Stimulated activated CD4-positive, alpha-beta T cell treated with anti-CD3 and anti-CD28 coated beads, TNF-alpha, amount 100 ng/mL, for 24 hours (primary cell): Measurements from ENCODE around the gene NKD1.

ENCODE experiments used
- DNase-seq, 3 experiments: peaks; one replicate each; pipeline ENCODE4 v3.0.0-alpha.2; 2020; ENCODE audit warnings: low read depth in 3 of 3

The NKD1 gene

DNA sequence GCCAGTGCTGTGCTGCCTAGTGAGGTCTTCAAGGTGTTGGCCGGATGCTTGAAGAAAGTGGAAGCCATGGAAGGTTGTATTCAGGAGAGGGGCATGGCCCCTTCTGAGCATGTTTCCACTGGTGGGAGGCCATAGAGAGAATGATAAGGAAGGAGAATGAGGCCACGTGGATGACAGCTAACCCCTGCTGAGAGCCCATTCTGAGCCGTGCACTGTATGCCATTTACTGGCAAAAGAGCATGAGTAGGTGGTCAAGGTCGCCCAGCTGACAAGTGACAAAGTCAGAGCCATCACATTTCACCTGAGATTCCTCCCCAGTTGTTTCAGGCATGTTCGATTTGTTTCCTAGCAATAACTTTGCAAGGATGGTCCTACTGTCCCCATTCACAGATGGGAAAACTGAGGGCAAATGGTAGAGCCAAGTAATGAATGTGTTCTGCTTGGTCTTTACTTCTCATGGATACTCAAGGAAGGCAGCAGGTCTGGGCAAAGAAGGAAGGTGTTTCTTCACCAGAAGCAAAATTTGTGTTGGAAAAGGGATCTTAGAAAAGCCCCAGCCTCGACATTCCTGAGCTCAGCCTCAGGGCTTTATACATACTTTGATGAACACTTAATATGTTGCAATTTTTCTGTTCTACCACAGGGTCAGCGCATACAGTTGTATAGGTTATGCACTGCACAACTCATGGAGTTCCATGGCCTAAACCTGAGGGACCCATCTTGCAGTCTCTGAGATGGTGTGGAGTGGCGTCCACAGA lies 10.5 kb upstream of the NKD1 start:
- DNase-seq, result no peak

DNA sequence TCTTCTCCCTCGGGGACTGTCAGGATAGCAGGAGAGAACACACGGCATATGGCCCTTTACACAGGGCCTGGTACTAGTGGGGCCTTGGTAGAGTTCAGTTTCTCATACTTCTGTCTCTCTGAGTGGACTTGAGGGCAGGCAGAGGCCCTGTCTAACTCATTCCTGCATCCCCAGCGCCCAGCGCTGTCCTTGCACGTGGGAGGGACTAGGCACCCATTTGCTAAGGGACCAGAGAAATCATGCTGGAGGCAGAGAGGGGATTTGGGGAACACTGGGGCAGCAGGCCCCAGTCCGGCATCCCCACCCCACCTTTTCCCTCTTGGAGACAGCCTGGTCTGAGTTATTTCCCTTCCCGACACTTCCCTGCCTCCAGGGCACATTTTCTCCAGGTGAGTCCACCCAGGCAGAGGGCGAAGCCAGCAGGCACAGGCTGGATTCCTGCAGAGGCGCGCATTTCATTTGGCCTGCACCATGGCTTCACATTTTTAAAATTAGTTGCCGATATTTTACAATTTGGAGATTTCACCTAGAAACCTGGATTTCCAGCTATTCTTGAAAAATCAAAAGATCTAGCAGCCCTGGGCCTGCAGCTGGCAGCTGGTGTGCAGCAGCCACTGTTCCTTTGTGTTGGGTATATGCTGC lies 9.7 kb upstream of the NKD1 start:
- DNase-seq, result no peak

DNA sequence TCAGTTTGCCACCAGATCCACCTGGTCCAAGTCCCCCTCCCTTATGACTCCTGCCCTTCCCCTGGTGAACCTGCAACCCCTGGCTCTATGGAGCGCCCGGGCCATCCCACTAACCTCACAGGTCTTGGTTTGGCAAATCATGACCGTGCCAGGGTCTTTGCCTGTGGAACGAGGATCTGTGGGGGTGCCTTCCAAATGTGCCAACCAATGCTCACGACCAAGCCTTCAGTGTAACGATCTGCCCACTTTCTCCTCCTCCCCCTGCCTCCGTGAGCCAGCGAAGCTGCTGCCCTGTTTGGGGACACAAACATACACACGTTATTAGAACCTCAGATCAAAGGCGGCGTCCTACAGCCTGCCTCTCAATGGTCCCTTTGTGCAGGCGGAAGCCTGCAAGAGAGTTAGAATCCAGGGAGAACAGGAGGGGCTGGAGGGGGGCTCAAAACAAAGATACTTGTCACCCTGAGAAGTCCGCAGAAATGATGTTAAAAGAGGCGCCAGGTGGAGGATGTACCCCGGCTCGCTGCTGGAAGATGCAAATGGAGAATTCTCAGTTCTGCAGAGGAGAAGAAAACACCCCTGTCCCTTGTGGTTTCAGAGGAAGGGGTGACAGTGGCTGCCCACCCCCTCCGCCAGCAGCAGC lies 9.0 kb upstream of the NKD1 start:
- DNase-seq, result no peak

DNA sequence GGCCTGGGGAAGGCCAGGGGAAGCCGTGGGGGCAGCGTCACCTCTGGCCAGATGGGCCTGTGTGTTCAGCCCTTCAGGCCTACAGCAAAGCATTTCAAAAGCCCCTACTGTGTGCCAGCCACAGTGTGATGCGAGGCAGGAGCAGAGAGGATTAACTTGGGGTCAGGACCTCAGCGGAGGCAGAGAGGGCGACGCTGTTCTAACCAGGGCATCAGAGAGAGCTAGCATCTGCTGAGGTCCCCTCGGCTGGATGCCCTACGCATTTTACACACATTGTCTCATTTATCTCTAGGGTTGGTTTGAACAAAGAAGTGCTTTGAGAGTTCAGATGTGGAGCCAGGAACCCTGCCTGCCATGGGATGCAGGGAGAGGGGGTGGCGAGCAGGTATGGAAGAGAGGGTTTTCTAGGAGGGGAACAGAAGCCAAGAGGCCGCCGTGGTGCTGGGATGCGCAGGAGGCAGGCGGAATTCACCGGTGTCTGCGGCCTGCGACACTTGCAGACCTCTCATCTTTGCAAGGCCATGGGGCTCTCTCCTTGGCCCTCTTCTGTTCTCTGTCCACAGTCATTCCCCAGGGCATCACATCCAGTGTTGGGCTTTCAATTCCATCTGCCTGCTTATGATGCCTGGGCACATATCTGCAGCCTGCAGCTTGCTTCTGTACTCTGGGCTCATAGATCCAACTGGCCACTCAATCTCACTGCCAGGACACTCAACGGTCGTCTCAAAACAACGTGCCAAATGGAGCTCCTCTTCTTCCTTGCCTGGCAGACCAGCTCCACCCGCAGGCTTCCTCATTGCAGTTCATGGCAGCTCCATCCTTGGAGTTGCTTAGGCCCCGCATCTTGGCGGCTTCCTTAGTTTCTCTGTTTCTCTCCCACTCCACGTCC lies 8.1 kb upstream of the NKD1 start:
- no peak for DNase-seq

DNA sequence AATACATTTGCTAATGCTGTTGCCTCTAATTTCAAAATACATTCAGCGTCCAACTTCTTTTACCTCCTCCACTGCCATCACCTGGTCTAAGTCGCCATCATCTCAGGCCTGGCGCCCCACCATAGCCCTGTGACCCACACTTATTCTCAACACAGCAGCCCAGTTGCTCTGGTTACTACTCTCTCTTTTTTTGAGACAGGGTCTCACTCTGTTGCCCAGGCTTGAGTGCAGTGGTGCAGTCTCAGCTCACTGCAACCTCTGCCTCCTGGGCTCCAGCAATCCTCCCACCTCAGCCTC lies 7.5 kb upstream of the NKD1 start:
- no peak for DNase-seq

DNA sequence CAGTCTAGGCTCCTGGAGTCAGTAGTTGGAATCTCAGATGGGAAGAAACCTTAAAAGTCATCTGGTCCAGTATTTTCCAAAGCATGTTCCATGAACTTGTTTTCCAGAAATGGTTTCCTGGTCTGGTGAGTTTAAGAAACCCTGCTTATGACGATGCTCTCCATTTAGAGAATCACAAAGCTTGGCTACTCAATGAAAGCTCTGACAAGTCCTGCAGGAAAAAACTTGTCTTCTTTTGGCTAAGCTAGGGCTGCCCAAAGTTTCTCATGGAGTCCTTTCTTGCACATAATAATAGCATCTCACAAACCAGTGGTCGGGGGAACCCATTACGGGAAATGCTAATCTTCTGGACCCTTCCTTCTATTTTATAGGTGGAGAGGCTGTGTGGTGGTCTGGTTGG lies 5.5 kb upstream of the NKD1 start:
- no peak for DNase-seq

DNA sequence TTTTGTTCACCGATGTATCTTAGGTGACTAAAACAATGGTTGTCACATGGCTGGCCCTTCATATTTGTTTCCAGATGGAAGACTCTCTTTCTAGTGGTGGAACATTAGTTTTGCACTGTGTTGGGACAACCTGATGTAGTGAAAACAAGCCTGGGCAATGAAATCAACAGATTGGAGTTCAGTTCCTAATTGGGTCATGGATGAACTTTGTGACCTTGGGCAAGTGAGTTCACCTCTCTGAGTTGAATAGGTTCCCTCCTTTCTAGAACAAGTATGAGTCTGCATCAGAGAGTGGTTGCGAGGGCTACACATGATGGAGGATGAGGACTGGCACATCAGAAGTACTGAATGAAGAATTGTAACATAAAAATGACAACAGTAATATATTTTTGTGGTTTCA lies 2.1 kb upstream of the NKD1 start:
- DNase-seq, result no peak

DNA sequence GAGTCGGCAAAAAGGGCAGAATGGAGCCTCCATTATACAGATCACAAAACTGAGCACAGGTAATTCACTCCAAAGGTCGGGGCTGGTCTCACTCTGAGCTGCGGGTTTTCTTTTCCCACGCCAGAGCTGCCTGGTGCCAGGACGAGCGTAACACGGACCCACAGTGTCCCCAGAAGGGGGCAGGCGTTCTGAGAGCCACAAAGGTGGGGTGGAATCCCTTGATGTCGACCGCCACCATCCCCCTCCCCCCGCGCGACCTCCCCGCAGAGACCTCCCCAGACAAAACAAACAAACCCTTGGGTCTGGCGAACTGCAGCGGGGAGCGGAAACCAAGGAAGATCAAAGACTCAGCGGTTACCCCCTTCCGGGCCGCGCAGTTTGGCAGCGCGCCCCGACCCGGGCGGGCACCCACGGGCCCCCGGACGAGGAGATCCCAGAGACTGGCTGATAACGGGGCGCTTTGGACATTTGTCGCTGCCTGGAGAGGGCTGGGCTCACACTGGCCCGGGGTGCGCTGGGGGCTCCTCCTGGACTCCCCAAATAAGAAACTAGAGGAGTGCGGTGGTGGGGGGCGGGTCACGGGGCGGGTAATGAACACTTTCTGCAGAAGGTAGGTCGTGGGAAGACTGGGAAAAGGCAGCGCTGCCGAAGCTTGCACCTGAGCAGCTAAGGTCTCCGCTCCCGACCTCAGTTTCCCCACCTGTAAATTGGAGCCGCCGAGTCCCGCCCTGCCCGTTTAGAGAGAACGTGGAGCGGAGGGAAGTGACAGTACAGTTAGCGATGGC lies 664 bp upstream of the NKD1 start:
- peak; percentile 11 to 48 (median 34) for DNase-seq

DNA sequence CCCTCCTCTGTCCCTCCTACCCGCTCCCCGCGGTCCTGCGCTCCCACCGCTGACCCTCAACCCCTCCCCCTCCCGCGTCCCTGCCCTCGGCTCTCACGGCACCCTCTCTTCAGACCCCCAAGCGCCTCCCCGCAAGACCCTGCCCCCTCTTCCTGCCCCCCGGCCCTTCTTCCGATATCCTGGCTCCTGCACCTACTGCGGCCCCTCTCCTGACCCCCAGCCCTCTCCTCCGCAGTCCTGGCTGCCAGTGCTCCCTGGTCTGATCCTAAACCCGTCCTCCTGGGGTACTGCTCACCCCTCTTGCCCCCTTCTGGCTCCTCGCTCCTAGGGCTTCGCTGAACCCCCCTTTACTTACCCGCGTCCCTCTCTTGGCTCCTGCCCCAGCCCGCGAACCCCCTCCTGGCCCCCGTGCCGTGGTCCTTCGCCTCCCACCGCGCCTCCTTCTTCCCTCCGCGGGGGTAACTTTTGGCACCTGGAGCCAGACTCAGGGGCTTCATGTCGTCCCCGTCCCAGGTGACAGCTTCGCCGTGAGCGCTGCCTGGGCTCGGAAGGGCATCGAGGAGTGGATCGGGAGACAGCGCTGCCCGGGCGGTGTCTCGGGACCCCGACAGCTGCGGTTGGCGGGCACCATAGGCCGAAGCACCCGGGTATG lies 839 bp downstream of the NKD1 start:
- DNase-seq, result no peak

DNA sequence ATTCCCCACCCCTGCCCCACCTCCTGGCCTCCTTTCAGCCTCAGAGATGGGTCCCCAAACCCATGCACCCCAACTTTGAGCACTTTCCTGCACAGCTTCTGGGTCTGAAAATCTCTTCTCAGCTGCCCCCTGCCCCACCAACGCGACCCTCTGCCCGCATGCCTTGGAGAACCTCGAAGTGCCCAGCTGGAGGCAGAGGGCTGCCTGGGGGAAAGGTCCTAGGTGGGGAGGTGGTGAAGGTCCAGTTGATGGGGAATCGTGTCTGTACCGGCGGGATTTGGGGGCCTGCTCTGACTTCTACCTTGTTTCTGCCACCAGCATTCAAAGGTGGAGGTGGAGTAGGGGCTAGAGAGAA lies 1.3 kb downstream of the NKD1 start:
- no peak for DNase-seq

DNA sequence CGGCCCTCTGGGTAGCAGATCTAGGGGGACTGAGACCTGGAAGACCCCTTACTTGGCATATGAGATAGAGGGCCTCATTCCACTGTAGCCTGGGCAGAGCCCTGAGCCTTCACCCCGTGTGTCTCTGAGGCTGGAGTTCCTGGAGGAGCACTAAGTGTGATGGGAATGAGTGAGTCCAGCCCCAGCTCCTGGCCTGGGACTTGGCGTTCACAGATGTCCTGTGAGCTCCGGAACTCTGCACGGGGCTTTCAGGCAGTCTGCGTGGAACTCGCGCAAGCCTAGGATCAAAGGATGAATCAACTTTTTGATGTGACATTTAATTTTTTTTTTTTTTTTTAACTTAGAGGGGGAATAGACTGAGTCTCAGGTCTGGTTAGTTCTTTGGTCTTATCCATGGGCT lies 1.8 kb downstream of the NKD1 start:
- DNase-seq, result no peak

DNA sequence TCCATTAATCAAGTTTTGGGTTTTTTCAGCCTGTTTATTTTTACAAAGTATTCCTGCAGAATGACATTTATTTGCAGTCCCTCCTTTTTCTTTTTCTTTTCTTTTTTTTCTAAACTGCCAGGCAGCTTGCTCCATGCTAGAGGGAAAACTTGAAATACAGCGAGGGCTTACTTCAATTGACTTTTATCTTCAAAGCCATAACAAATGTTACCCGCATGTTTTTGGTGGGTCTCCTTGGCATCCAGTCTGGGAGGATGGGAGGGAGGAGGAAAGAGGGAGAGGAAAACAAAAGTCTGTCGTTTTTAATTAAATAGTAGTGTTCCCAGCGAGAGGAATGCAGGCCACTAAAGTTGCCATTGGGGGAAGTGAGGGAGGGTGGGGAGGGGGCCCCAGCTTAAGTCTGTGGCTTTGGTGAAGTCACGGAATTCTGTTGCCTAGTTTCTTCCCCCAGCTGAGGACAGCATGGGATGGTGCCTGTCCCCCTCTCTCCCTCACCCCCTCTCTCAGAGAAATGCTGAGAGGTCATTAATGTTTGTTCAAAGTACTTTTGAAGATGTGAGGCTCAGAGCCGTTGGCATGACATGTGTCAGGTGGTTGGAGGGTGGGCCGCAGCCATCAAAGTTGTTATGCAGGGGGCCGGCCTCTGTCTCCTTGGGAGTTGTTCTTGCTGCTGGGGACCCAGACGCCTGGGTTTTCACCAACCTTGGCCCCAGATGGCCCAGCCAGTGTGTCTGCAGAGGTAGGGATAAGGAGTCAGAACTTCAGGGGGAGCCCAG lies 2.9 kb downstream of the NKD1 start:
- DNase-seq, result no peak

DNA sequence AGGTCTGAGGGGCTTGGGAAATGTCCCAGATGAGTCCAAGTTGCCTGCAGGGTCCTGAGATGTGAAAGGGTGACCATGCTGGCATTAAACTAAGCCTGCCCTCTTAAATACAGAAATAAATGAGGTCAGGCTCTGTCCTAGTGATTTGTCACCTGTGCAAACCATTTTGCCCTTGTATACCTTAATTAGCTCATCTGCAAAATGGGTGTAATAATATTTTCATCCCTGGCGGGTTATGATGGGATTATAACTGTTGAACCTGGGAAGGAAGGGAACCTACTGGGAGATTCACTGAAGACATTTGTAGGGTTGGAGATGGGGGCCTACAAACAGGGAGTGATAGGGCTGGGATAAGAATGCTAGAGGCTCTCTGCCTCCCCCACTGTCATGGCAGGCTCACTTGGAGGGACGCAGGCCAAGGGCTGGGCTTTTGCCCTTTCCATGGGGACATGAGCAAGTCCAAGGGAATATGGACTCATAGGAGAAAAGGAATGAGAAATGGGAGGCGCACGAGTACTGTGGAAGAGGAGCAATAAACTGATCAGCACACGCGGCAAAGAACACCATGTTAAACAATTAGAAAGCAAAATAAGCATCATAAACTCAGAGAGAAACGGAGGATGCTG lies 4.4 kb downstream of the NKD1 start:
- DNase-seq, result no peak

DNA sequence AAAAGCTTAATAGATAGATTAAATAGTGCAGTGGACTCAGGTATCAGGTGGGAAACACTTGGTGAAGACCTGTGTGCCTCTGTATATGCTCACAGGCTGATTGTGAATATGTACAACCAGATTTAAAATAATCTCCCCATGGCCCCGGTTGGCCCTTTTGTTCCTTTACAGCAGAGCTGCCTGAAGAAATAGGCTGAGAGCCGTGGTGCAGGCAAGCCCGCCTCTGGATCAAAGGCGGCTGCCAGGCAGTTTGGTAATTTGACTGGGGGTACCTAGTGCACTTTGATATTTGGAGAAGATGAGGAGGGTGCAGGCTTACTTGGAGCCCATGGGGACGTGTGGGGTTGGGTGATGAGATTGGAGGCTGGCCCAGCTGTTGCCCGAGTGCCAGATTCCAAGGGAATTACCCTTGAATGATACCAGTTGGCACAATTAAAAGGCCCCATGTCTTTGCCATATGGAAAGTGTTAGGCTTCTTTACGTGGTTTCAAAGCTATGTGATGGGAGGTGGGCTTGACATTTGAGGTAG lies 5.0 kb downstream of the NKD1 start:
- no peak for DNase-seq

DNA sequence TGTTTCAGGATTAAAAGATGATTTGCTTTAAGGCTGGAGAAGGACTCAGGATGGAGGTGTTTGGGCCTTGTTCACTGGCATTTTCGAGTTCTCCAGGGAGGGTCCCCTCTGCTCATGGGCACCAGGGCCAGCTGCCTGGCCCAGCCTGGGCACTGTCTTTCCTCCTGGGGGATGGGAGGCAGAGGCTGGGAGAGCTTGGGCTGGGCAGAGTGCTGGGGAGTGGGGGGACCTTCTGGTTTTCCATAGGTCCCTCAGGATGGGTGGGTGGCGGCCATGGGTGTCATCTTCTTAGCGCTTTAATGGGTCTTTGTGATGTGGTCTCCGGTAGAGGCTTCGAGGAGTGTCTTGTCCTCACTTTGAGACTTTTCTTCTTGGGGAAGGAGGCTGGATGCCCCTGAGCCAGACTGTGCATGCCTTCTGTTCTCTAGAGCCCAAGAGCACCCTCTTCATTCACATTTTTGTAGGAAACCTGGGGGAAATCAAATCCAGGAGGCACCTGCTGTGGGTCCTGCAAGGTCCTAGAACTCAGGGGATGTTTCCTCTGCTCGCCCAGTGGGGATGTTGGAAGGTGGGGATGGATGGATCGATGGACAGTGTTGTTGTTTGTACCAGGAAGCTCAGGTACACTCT lies 5.7 kb downstream of the NKD1 start:
- no peak for DNase-seq

DNA sequence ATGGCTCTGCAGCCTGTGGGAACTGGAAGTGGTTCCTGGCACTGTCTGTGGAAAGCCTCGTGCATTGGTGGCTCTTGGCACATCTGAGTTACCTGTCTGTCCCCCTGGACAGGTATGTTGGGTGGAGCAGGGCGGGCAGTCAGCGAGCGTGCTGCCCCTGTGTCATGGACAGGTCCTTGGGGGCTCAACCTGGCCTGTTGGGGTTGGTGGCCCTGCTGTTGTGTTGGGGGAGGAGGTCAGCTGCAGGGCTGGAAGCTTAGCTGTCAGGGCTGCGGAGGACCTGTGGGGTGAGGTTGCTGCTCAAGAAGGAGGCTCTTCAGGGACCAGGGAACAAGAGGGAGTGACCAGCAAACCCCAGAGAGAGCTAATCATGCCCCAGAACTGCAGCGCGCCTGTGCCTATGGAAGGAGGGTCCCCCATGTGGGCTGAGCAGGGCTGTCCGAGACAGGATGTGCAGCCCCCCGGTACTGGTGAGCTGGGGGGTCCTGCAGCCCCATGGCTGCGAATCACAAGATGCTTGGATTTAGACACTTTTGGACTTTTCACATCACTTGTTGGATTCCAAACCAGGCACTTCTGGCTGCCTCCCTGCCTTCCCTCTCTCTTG lies 7.2 kb downstream of the NKD1 start:
- DNase-seq, result no peak

DNA sequence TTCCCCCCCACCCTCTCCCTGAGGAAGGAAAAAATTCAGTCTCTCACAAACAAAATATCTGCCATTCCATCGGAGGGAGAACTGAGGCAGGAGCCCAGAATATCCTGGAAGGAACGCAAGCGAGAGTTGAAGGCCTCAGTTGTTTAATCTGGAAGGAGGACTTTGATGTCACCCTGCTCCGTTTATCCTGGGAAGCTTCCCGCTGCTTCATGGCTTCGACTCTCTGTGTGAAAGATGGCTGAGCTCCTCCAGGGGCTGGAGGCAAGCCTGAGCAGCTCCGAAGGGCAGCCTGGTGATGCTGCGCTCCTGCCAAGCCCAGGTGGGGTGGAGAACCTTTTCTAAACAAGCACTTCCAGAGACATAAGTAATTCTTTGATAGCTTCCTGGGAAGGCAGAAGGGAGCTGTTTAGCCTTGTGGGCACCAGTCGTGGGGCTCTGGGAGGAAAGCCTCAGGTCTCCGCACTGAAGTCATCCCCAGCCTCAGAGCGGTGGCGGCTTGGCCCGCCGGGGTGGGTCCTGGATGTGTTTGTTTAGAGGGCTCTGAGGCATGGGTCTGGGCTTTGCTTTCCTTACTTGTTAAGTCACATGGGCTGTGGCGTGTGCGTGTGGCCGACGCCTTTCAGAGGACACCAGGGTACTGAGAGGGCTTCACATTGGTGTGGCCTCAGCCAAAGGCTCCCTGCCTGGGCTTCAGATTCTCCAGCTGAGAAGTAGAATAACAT lies 7.9 kb downstream of the NKD1 start:
- no peak for DNase-seq

DNA sequence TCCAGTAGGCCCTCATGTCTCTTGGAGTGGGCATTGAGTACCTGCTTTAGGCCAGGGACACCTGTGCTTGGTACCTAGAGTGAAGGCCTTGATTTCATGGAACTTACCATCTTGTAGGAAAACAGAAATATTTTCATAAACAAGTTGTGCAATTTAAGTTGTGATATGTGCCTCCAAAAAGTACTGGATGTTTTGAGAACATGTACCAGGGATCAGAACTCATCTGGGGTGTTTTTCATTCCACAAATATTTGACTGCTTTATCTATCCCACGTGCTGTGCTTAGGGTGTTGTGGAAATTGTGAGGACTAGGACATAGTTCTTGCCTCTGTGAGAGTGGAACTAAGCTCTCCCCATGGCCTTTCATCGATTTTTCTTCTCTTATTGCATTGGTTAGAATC lies 8.8 kb downstream of the NKD1 start:
- DNase-seq, result no peak
